ENCODE measurements around the gene LMTK3.
"Not testable (repeated sequence)": the region's sequence is repeated elsewhere in the genome, so short reads cannot be mapped to it uniquely, and the experiment has no call there.

Gene LMTK3

DNA sequence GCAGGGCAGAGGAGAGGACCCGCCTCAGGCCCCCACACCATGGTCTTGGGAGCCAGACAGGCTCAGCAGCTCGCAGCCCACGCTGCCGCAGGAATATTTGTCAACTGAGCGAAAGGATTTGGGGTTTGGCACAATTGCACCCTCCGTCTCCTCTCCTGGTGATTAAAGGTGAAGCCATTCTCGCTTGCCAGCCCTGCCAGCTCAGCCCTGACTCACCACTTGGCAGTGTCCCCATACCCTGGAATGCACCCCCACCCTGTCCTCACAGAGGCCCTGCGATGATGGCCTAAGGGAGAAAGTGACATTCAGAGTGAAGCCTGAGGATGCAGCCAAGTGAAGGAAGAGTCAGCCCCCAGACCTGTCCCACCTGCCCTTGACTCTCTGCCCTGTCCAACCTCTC, 23.7 kb downstream of the LMTK3 start:
- DNase-seq (ENCODE audit: low read depth, low spot score), result no peak

DNA sequence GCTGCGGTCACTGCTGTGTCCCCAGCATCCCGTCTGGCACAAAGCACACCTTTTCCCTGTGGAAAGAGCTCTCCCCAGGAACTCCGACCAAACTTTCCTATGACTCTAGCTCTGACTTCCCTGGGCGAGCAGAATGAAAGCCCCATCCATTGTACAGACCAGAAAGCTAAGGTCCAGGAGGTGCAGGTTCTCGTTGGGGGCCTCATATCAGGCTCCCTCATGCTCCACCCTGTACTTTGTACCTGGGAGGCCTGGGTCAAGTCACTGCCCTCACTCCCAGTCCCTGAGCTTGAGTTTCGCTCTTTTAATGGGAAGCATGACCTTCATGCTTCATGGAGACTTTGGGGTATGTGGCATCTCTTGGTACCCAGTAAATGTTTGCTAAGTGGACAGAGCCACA, 24.1 kb downstream of the LMTK3 start:
- no peak for DNase-seq (ENCODE audit: low read depth, low spot score)

DNA sequence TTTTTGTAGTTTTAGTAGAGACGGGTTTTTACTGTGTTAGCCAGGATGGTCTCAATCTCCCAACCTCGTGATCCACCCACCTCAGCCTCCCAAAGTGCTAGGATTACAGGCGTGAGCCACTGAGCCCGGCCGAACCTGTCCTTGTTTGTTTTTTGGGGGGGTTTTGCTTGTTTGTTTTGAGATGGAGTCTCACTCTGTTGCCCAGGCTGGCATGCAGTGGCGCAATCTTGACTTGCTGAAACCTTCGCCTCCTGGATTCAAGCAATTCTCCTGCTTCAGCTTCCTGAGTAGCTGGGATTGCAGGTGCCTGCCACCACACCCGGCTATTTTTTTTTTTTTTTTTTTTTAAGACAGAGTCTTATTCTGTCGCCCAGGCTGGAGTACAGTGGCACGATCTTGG, 24.9 kb downstream of the LMTK3 start:
- not testable (repeated sequence) for DNase-seq (ENCODE audit: low read depth, low spot score)

DNA sequence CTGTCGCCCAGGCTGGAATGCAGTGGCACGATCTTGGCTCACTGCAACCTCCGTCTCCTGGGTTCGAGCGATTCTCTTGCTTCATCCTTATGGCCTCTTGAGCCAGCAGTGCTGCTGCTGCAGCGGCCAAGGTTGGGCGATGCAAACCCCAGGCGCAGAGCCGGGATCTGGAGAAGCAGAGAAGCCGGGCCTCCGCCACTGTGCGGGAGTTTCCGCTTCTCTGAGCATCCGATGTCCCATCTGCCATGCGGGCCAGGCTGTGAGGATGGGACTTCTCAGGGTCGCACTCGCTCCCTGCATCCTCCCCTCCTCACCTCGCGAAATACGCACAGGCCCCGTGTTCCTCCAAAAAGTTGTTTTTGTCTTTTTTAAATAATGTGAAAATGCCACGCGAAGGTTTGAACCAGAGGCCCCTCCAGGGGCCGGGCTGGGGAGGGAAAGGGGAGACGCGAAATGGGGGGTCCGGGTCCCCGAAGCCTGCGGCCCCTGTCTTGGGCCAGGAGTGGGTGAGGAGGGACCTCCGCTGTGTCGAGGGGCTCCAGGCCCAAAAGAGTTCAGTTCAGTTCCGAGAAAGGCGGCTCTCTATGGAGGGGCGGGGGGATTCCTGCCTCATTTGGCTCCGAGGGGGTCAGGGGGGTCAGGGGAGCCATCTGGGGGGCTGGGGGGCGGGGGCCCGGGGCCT, 26.6 kb downstream of the LMTK3 start:
- DNase-seq (ENCODE audit: low read depth, low spot score), result no peak

DNA sequence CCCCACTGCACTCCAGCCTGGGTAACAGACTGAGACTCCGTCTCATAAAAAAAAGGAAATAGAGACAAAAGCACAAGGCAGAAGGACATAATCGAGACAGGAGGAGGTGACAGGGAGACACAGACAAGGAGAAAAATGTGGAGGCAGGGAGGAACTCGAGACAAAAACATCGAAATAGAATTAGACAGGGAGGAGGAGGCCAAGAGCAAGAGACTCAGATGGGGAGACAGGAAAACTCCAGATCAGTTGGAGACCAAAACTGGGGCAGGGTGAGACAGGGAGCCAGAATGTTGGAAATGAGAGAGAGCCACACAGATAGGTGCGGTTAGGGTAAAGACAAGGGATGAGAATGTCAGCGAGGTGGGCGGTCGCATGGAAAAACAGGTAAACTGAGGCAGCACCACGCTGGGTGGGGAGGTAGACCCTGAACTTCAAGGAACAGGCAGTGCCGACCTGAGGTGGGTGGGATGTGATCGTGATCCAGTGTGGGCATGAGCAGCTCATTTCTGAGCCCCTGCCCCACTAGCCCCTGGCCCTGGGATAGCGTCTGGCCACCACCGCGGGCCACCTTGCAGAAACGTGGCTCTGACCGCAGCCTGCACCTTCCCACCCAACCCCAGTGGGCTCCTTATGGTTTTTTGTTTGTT, 27.3 kb downstream of the LMTK3 start:
- DNase-seq (ENCODE audit: low read depth, low spot score), result no peak

DNA sequence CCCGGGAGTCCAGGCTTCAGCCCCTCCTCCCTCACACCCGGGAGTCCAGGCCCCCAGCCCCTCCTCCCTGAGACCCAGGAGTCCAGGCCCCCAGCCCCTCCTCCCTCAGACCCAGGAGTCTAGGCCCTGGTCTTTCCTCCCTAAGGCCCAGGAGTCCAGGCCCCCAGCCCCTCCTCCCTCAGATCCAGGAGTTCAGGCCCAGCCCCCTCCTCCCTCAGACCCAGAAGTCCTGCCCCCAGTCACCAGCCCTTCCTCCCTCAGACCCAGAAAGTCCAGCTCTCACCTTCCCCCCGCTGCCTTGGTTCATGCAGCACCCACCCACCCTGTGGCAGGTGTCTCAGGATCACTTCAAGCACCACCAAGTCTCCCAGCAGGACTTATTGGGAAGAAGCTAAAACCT, 28.3 kb downstream of the LMTK3 start:
- DNase-seq (ENCODE audit: low read depth, low spot score), result no peak

DNA sequence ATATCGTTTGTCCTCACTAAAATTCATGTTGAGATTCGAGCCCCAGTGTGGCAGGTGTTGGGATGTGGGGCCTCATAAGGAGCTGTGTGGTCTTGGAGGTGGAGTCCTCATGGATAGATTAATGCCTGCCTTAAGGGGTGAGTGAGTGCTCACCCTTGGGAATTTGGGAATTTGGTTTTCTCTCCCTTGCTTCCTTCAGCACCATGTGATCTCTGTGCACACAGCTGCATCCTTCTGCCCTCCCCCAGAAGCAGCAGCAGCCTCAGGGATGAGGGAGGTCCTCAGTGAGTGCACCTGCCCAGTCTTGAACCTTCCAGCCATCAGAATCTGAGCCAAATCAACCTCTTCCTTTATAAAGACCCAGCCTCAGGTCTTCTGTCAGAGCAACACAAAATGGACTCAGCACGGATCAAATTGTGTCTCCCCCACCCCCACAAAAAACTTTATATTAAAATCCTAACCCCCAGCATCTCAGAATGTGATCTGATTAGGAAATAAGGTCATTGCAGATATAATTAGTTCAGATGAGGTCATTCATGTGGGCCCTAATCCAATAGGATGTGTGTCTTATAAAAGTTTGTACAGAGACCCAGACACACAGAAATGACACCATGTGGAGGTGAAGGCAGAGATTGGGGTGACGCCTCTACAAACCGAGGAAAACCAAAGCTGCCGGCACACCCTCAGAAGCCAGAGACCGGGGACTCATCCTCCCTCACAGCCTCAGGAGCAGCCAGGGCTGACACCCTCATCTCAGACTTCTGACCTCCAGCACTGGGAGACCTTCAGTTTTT, 29.6 kb downstream of the LMTK3 start:
- no peak for DNase-seq (ENCODE audit: low read depth, low spot score)

DNA sequence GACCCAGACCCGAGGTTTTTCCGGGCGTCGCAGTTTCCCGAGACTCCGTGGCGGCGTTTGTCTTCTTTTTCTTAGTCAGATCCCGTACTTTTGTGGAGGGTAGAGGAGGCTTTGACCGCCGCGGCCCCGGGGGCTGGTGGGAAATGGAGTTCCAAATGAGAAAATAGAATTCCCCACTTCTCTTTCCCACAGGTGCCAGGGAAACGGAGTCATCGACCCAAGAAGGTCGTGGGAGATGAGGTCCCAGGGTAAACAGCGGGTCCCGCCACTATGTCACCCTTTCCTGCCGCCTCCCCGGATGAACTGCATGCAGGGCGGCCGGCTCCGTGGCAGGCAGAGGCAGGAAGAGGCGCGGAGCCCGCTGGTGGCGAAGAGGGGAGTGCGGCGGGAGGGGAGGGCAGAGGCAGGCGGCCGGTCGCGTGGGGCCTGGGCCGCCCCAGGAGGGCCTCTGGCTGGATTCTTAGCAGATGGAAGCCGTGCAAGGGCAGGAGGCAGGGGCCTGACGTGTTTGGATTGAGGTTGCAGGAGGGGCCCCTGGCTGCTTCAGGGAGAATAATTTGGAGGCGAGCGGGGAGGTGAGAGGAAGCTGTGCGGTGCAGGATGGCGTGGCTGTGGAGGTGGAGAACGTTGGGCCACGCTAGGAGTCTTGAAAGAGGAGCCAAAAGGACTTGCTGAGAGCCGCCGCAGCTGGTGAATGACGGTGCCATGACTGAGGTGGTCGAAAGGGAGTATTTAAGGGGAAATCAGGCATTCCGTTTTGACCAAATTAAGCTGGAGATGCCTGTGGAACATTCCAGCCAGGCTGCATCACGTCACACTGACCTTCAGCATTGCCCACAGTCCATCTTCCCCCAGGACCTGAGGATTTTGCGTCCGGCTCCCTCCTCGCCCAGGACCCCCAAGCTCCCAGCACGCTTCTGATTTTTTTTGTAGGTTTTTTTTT, 30.8 kb downstream of the LMTK3 start:
- no peak for DNase-seq (ENCODE audit: low read depth, low spot score)

DNA sequence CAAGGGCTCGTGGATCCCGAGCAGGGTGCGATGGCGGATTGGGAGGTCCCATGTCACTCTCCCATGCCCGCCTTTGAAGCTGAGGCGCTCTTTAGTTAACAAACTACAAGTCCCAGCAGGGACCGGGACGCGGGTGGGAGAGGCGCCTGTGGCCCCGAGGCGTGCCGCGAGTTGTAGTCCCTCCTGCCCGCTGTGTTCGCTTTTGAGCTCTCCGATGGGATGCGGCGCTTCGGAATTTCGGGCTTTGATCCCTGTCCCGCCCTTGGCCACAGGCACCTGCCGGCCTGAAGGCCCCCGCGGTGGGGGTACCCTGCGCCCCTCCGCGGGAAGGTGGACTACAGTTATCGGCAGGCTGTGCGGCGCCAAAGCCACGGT, 31.5 kb downstream of the LMTK3 start:
- DNase-seq (ENCODE audit: low read depth, low spot score), result no peak

DNA sequence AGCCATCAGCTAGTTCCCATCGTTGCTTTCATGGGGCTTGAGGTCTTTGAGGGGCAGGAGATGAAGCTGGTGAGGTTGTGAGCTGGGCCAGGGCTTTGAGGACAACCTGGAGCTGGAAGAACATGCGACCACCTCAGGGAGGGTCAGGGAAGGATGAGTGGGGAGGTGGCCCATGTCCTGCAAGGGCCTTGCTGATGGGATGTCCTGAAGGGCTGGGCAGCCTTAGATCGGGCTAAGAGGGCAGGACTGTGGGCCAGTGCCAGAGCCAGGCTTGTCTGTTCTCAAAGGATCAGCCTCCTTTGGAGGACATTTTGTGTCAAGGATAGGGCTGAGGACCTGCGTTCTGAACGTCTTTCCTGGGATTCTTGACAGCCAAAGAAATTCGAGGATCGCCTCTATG, 31.9 kb downstream of the LMTK3 start:
- no peak for DNase-seq (ENCODE audit: low read depth, low spot score)

DNA sequence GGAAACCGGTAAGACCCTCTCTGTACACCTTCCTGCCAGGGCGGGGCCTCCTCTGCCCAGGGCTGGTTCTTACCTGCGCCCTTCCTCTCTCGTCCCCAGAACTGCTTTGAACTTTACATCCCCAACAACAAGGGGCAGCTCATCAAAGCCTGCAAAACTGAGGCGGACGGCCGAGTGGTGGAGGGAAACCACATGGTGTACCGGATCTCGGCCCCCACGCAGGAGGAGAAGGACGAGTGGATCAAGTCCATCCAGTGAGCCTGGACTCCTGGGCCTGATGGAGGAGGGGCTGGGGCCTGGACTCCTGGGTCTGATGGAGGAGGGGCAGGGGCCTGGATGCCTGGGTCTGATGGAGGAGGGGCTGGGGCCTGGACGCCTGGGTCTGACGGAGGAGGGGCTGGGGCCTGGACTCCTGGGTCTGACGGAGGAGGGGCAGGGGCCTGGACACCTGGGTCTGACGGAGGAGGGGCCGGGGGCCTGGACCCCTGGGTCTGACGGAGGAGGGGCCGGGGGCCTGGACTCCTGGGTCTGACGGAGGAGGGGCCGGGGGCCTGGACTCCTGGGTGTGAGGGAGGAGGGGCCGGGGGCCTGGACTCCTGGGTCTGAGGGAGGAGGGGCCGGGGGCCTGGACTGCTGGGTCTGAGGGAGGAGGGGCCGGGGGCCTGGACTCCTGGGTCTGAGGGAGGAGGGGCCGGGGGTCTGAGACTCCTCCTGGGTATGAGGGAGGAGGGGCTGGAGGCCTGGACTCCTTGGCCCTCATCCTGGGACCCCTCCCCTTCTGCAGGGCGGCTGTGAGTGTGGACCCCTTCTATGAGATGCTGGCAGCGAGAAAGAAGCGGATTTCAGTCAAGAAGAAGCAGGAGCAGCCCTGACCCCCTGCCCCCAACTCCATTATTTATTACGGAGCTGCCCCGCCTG, 33.0 kb downstream of the LMTK3 start:
- no peak for DNase-seq (ENCODE audit: low read depth, low spot score)

DNA sequence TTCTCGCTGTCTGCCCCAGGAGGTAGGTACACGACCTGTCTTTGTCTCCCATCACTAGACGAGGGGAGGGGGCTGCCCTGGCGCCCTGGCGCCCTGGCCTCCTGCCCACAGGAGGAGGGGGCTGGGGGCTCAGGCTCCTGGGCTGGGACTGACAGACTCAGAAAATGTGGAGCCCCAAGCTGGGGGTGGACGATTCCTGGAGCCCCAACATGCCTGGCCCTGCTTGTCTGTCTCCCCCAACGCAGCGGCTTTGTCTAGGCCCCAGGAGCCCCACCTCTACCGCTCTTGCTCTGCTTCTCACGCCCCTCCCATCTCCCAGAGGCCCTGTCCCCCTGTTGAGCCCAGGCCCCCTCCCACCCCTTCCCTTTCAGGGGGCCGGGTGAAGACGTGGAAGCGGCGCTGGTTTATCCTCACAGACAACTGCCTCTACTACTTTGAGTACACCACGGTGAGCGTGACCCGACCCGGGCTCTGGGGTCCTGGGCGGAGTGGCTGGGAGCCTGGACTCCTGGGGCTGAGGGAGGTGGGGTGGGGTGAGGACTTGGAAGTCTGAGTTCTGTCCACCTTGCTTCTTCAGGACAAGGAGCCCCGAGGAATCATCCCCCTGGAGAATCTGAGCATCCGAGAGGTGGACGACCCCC, 33.8 kb downstream of the LMTK3 start:
- no peak for DNase-seq (ENCODE audit: low read depth, low spot score)

DNA sequence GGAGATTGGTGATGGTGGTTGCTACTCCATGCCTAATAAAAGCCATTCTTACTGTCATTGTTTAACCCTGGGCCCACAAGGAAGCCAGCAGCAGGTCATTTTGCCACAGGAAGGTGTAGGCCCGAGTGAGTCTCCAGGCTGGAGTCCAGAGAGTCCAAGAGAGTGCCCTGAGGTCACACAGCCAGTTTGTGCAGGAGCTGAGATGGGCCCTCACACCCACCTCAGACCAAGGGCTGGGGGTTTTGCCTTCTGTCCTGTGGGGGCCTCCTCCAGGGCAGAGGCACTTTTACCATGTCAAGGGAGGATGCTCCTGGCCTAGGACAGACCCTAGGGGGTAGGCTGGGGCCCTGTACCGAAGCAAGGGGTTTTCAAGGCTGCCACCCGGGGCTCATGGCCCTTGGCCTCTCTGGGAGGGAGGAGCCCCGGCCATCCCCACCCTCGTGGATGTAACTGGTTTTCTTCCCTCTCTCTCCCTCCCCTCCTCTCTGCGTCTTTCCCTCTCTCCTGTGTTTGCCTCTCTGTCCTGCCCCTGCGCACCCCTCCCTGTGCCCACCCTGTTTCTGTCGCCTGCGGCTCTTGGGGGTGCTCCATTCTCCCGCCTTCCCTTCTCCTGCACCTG, 34.5 kb downstream of the LMTK3 start:
- no peak for DNase-seq (ENCODE audit: low read depth, low spot score)

DNA sequence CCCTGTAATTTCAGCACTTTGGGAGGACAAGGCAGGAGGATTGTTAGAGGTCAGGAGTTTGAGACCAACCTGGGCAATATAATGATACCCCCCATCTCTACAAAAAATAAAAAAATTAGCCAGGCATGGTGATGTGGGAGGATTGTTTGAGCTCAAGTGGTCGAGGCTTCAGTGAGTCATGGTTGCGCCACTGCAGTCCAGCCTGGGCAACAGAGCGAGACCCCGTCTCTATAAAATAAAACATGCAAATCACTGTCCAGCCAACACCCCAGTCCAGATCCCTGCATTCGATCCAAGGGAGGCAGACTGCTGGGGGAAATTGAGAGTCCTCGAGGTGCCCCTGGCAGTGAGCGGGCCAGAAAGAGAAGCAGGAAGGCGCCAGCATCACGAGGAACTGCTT, 35.5 kb downstream of the LMTK3 start:
- no peak for DNase-seq (ENCODE audit: low read depth, low spot score)

DNA sequence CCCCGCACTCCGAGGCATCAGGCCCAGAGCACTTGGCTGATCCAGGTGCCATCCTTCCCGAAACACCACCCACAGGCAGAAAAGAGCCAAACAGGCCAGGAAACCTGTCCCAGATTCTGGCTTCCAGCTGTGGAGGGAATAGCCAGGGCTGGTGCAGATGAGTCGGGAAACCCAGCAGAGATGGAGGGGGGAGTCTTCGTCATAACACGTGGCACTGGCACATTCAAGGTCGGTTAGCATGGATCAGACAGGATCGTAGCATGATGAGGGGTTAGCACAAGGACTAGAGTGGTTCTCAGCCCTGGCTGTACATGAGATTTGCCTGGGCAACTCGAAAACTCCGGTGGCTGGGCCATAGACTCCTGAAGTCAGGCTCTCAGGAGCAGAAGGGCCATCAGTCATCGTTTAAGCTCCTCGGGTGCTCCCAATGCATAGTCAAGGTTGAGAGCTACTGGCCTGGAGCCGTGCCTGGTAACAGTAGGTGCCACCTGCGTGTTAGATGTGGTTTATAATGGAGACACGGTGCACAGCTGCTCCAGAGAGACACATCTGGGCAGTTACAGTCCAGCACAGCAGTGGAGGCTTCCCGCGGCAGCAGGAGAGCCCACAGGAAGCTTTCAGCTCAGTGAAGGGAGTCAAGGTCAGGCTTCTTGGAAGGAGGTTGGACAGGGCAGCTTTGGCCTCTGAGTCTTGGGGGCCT, 36.1 kb downstream of the LMTK3 start:
- no peak for DNase-seq (ENCODE audit: low read depth, low spot score)

DNA sequence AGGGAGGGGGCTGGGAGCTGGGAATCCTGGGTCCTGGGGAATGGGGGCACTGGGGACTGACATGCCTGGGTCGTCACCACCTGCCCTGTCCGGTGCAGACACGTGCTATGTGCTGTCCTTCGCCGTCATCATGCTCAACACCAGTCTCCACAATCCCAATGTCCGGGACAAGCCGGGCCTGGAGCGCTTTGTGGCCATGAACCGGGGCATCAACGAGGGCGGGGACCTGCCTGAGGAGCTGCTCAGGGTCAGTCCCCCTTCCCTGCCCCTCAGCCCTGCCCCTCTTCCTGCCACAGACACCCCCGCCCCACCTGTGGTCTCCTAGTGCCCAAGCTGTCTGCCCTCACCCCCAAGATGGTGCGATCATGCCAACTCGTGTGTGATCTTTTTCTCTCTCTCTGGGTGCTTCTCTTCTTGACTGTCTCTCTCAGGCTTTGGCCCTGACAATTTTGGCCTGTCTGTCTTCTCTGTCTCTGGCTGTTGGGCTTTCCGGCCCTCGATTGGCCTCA, 37.5 kb downstream of the LMTK3 start:
- no peak for DNase-seq (ENCODE audit: low read depth, low spot score)

DNA sequence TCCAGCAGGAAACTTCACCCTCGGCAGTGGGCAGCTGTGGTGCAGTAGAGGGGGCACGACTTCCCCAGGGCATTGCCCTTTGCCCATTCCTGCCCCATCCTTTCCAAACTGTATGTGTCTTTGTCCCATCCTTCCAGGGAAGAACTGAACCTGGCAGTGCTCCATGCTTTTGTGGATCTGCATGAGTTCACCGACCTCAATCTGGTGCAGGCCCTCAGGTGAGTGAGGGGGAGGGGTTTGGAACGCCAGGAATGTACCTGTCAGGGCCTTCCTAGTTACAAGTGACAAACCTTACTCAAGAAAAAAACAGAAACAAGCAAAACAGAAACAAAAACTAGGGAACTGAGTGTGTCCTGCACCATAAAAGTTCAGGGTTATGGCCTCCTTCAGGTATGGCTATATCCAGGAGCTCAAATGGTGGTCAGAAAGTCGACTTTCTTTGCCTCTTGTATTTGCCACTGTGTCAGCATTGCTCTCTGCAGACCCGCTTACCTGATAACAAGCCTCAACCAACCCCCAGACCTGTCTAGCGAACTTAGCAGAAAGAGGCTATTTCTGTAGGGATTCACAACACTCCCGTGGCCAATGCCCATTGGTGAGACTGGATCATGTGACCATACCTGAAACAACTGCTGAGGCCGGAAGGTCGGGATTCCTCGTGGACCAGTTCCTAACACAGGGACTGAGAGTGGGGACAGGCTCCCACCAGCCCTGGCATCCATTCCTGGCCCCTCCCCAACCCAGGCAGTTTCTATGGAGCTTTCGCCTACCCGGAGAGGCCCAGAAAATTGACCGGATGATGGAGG, 38.3 kb downstream of the LMTK3 start:
- no peak for DNase-seq (ENCODE audit: low read depth, low spot score)

DNA sequence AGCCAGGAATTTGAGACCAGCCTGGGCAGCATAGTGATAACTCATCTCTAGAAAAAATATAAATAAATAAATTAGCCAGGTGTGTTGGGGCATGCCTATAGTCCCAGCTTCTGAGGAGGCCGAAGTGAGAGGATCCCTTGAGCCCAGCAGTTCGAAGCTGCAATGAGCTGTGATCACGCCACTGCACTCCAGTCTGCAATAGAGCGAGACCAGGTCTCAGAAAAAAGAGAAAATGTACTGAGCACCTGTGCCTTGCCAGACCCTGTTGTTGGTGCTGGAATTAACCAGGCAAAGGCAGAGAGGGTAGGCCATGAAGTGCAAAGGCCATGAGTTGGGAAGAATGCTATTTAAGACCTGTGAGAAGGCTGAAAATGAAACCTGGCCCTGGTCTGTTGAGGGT, 39.8 kb downstream of the LMTK3 start:
- no peak for DNase-seq (ENCODE audit: low read depth, low spot score)
